ENCODE data around the gene RNF8. TPM values are rescaled to one million over a fixed set of nuclear protein-coding genes. Genes with fewer than 3 reads are reported as not detected.
A peak's percentile ranks its signal among the peaks of the same experiment; 100 is the strongest.

Gene RNF8
- total and polyA plus RNA-seq, 10 donors: 8.0 to 15.6 (median 13.1) TPM

GRCh38 chr6:37373822-37374471, 20.2 kb downstream of the RNF8 start:
- DNase-seq: no peak
- Histone ChIP-seq H3K4me3 (no peak overlapping the region), H3K4me1 (peaks cover 0 to 28% (median 12%) of the 10 kb centered on the region in 6 donors), H3K36me3 (peaks cover 0 to 97% (median 18%) of the 10 kb centered on the region in 6 donors), H3K27me3 (replicated peaks in 1 of 7) (no peaks in the 10 kb centered on the region), H3K27ac (no peak overlapping the region), H3K9me3 (no peaks in the 10 kb centered on the region)
- TF ChIP-seq POLR2AphosphoS5 (IDR thresholded peaks at IDR 0.05) (no peak), POLR2A (IDR thresholded peaks at IDR 0.05) (no peak), CTCF (IDR thresholded peaks at IDR 0.05 in 8 of 11, conservative IDR thresholded peaks at IDR 0.05 in 3 of 11) (no peak)
- 91 to 100% (median 95%) methylated on average over 1 of the region's 1 CpG for WGBS, 5 donors
- intact Hi-C loops (cut with DNase I; ENCODE audit: low total_unique reads): no loop called here

DNA sequence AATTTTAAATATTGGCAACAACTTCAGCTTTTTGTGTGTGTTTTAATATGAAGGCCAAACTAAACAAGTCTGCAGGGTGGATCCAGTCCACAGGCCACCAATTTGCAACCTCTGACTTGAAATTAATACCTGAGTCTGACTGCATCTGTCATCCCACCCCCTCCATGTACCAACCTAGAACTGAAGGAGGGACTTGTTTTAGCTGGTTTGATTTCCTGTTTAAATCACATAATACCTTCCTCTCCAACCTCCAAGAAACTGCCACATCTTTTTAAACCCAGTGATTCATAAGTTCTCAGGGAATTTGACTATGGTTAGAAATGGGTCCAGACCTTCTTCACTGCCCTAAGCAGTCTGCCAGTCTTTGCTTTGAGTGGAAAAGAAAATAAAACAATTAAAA, 21.6 kb downstream of the RNF8 start:
- Histone ChIP-seq H3K27me3 (replicated peaks in 1 of 7) (no peaks in the 10 kb centered on the region), H3K4me1 (peaks cover 0 to 16% (median 2%) of the 10 kb centered on the region in 6 donors), H3K9me3 (no peaks in the 10 kb centered on the region), H3K36me3 (peaks cover 0 to 97% (median 19%) of the 10 kb centered on the region in 6 donors), H3K4me3 (no peak overlapping the region), H3K27ac (peak overlapping the region in 1 of 8 donors; percentile 26)
- TF ChIP-seq POLR2AphosphoS5 (IDR thresholded peaks at IDR 0.05): no peak
- no peak for TF ChIP-seq POLR2A (IDR thresholded peaks at IDR 0.05)
- no peak for TF ChIP-seq CTCF (IDR thresholded peaks at IDR 0.05 in 8 of 11, conservative IDR thresholded peaks at IDR 0.05 in 3 of 11)
- intact Hi-C loops (cut with DNase I; ENCODE audit: low total_unique reads): no loop called here
- DNase-seq: no peak

GRCh38 chr6:37376078-37376743, 22.4 kb downstream of the RNF8 start:
- Histone ChIP-seq H3K27me3 (replicated peaks in 1 of 7) (no peaks in the 10 kb centered on the region), H3K4me3 (no peak overlapping the region), H3K4me1 (peaks cover 0 to 16% (median 2%) of the 10 kb centered on the region in 6 donors), H3K27ac (peak overlapping the region in 4 of 8 donors; percentile 9 to 26 (median 22)), H3K36me3 (peaks cover 0 to 97% (median 21%) of the 10 kb centered on the region in 6 donors), H3K9me3 (no peaks in the 10 kb centered on the region)
- 66 to 82% (median 74%) methylated on average over 4 of the region's 4 CpGs for WGBS, 5 donors
- TF ChIP-seq CTCF (IDR thresholded peaks at IDR 0.05 in 8 of 11, conservative IDR thresholded peaks at IDR 0.05 in 3 of 11): no peak
- TF ChIP-seq POLR2AphosphoS5 (IDR thresholded peaks at IDR 0.05): no peak
- no peak for TF ChIP-seq POLR2A (IDR thresholded peaks at IDR 0.05)
- DNase-seq: no peak
- intact Hi-C loops (cut with DNase I; ENCODE audit: low total_unique reads): no loop called here

DNA sequence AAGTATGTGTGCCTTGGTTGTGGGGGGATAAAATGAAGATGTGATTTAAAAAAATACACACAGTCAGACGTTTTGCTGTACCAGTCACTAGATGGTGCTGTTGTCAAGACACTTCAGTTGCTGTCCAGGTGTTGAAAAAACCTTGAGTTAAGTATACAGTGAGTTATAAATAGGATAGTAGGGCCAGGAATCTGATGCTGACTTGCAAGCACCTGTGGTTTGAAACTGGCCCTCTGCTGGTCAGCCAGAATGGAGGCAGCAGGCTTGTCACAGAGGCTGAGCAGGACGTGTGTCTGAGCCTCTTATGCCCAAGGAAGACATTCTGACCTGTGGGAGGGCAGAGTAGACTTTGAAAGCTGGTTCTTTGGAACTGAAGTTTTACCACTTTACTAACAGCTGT, 27.8 kb downstream of the RNF8 start:
- no peak for DNase-seq

More for the DNA sequence above, 27.8 kb downstream of the RNF8 start:
- no peaks in the 10 kb centered on the region for H3K27me3 ChIP-seq (replicated peaks in 1 of 7)
- no peak overlapping the region for H3K4me3 ChIP-seq
- H3K4me1 ChIP-seq: no peaks in the 10 kb centered on the region
- H3K9me3 ChIP-seq: no peaks in the 10 kb centered on the region
- WGBS, 5 donors: 46 to 51% (median 50%) methylated on average over 2 of the region's 2 CpGs
- H3K27ac ChIP-seq: no peak overlapping the region
- peaks cover 0 to 100% (median 29%) of the 10 kb centered on the region in 6 donors for H3K36me3 ChIP-seq
- TF ChIP-seq POLR2AphosphoS5 (IDR thresholded peaks at IDR 0.05) (no peak), POLR2A (IDR thresholded peaks at IDR 0.05) (no peak), CTCF (IDR thresholded peaks at IDR 0.05 in 8 of 11, conservative IDR thresholded peaks at IDR 0.05 in 3 of 11) (peak in 9 of 11 experiments; percentile 10 to 54 (median 39))
- intact Hi-C loops (cut with DNase I; ENCODE audit: low total_unique reads): no loop called here
